Measurements from ENCODE around the gene KPNA6. TPM values are rescaled to one million over a fixed set of nuclear protein-coding genes. Genes with fewer than 3 reads are reported as not detected.

KPNA6 gene
- total and polyA plus RNA-seq, 9 of the 15 experiments (the other 6 are each of a cell fraction or from before 2014, with no cell fraction given): 20.1 to 54.6 (median 32.2) TPM

GRCh38 chr1:32205401-32206370 is 97.8 kb downstream of the KPNA6 start, which contains the start of gene IQCC (continued):
- TF ChIP-seq ZBTB2 (IDR thresholded peaks at IDR 0.05) (peak; percentile 96), ZNF263 (CRISPR knock-in tag; IDR thresholded peaks at IDR 0.05; ENCODE audit: borderline replicate concordance) (peak; percentile 39; the same call in 1 of the 2 replicates), MLX (CRISPR knock-in tag; conservative IDR thresholded peaks at IDR 0.05) (0 out of 4 replicates have a peak, but pooled peaks of 1 of the 2 experiments have one; percentile 5), ZNF511 (CRISPR knock-in tag; IDR thresholded peaks at IDR 0.05) (peak; percentile 86; the same call in 1 of the 2 replicates), MEF2D (tag; conservative IDR thresholded peaks at IDR 0.05; ENCODE audit: low read depth) (no peak), DEAF1 (CRISPR knock-in tag; IDR thresholded peaks at IDR 0.05) (no peak), ETV6 (IDR thresholded peaks at IDR 0.05; ENCODE audit: borderline replicate concordance in 1 of 2, low read depth in 2 of 2, low read length in 1 of 2) (no peak), ETV6 (CRISPR knock-in tag; IDR thresholded peaks at IDR 0.05; ENCODE audit: borderline replicate concordance) (0 out of 2 replicates have a peak, but pooled peaks have one; percentile 18), ZNF184 (CRISPR knock-in tag; IDR thresholded peaks at IDR 0.05) (no peak), PHB (CRISPR knock-in tag; IDR thresholded peaks at IDR 0.05) (peak; percentile 80; the same call in 1 of the 2 replicates), TRIM25 (IDR thresholded peaks at IDR 0.05; ENCODE audit: borderline replicate concordance) (no peak), ZNF449 (CRISPR knock-in tag; IDR thresholded peaks at IDR 0.05) (no peak), TBP (optimal IDR thresholded peaks at IDR 0.05; ENCODE audit: low read depth, low read length) (peak; percentile 71), SRSF3 (IDR thresholded peaks at IDR 0.05; ENCODE audit: insufficient read depth, low read length) (peak; percentile 95), EP400 (IDR thresholded peaks at IDR 0.05) (peak; percentile 90), MLLT1 (IDR thresholded peaks at IDR 0.05) (peak in 1 of 2 experiments; percentile 51; a peak in 2 of 4 replicates)
